Neuronal stem cell (in vitro differentiated cells): Measurements from ENCODE around the gene DAB2.

Source experiments
- DNase-seq: peaks from one replicate; pipeline ENCODE4 v3.0.0-alpha.2; 2013; ENCODE audit warnings: low spot score
- H2AFZ ChIP-seq: one replicate; pipeline ENCODE4 v1.6.1; 2013; ENCODE audit warnings: mild to moderate bottlenecking, low read length, inconsistent platforms
- H2AK5ac ChIP-seq: 2 replicates; pipeline ENCODE4 v1.6.1; 2013; ENCODE audit warnings: low read depth, mild to moderate bottlenecking, inconsistent platforms, low read length, moderate library complexity, mixed read lengths
- H2BK120ac ChIP-seq: 2 replicates; pipeline ENCODE4 v1.6.1; 2013; ENCODE audit warnings: low read depth, mild to moderate bottlenecking, inconsistent platforms, low read length, moderate library complexity, mixed read lengths
- H2BK12ac ChIP-seq: one replicate; pipeline ENCODE4 v1.6.1; 2013; ENCODE audit warnings: low read length, inconsistent platforms
- H2BK15ac ChIP-seq: 2 replicates; pipeline ENCODE4 v1.6.1; 2013; ENCODE audit warnings: mild to moderate bottlenecking, low read length, inconsistent platforms, mixed read lengths
- H2BK5ac ChIP-seq: one replicate; pipeline ENCODE4 v1.6.1; 2013; ENCODE audit warnings: inconsistent platforms, mild to moderate bottlenecking, low read length, moderate library complexity
- H3K14ac ChIP-seq: one replicate; pipeline ENCODE4 v1.6.1; 2013; ENCODE audit warnings: low read length, inconsistent platforms
- H3K18ac ChIP-seq: 2 replicates; pipeline ENCODE4 v1.6.1; 2013; ENCODE audit warnings: low read length, inconsistent platforms
- H3K23ac ChIP-seq: 2 replicates; pipeline ENCODE4 v1.6.1; 2013; ENCODE audit warnings: low read depth, mild to moderate bottlenecking, mixed read lengths, low read length, inconsistent platforms; ENCODE audit not compliant: poor library complexity
- H3K27ac ChIP-seq: replicated peaks from 3 replicates; pipeline ENCODE4 v1.5.1; 2013; ENCODE audit warnings: low read length, inconsistent platforms
- H3K27me3 ChIP-seq, 3 experiments: 2 replicates each; pipeline ENCODE4 v1.6.1; 2013; ENCODE audit warnings: low read length in 3 of 3, mild to moderate bottlenecking in 2 of 3, inconsistent platforms in 1 of 3, low read depth in 1 of 3, mixed read lengths in 1 of 3, moderate library complexity in 1 of 3; ENCODE audit not compliant: control insufficient read depth in 3 of 3, insufficient read depth in 3 of 3
- H3K36me3 ChIP-seq, 2 donors: replicated peaks in 1 of 2; 2 replicates each; pipeline ENCODE4 v1.6.1; 2013; ENCODE audit warnings: low read length in 2 of 2; ENCODE audit not compliant: control insufficient read depth in 2 of 2, insufficient read depth in 2 of 2
- H3K4ac ChIP-seq: 2 replicates; pipeline ENCODE4 v1.6.1; 2013; ENCODE audit warnings: inconsistent platforms, mild to moderate bottlenecking, low read length, moderate library complexity
- H3K4me1 ChIP-seq, 2 donors: 1 replicate in 1 of 2; 2 replicates in 1 of 2; pipeline ENCODE4 v1.6.1; 2013; ENCODE audit warnings: low read length in 2 of 2, low read depth in 1 of 2; ENCODE audit not compliant: control insufficient read depth in 2 of 2, insufficient read depth in 1 of 2
- H3K4me2 ChIP-seq: one replicate; pipeline ENCODE4 v1.6.1; 2013; ENCODE audit warnings: mild to moderate bottlenecking, low read length, inconsistent platforms; ENCODE audit not compliant: insufficient read depth, poor library complexity, severe bottlenecking
- H3K4me3 ChIP-seq, 2 donors: 2 replicates each; pipeline ENCODE4 v1.5.1; 2013; ENCODE audit warnings: low read length in 2 of 2, mild to moderate bottlenecking in 2 of 2, inconsistent platforms in 1 of 2, moderate library complexity in 1 of 2
- H3K79me1 ChIP-seq: one replicate; pipeline ENCODE4 v1.6.1; 2013; ENCODE audit warnings: low read depth, mild to moderate bottlenecking, inconsistent platforms, low read length, moderate library complexity
- H3K9ac ChIP-seq: one replicate; pipeline ENCODE4 v1.6.1; 2013; ENCODE audit warnings: mild to moderate bottlenecking, low read depth, low read length, inconsistent platforms; ENCODE audit not compliant: poor library complexity
- H3K9me3 ChIP-seq, 2 donors: replicated peaks in 1 of 2; 2 replicates each; pipeline versions ENCODE3 to v1.6.1; 2013; ENCODE audit warnings: low read length in 2 of 2, mild to moderate bottlenecking in 2 of 2, inconsistent platforms in 1 of 2, low read depth in 1 of 2, mixed read lengths in 1 of 2, moderate library complexity in 1 of 2; ENCODE audit not compliant: control insufficient read depth in 2 of 2, insufficient read depth in 1 of 2
- H4K8ac ChIP-seq: one replicate; pipeline ENCODE4 v1.6.1; 2013; ENCODE audit warnings: low read depth, mild to moderate bottlenecking, inconsistent platforms, low read length, moderate library complexity
- H4K91ac ChIP-seq: one replicate; pipeline ENCODE4 v1.6.1; 2013; ENCODE audit warnings: low read length, low read depth, mild to moderate bottlenecking, inconsistent platforms; ENCODE audit not compliant: poor library complexity
- WGBS, 2 donors: extraction: QIAGEN DNeasy Blood & Tissue Kit; methylation state at CpG; one replicate each; pipeline ENCODE4 v1.1.7; 2013; ENCODE audit warnings: missing lambda C conversion rate in 2 of 2, mixed read lengths in 1 of 2; ENCODE audit not compliant: insufficient read length in 2 of 2, insufficient replicate concordance in 1 of 2; ENCODE audit errors: extremely low coverage in 2 of 2; 5-methylcytosine and 5-hydroxymethylcytosine counted together

Gene DAB2

DNA sequence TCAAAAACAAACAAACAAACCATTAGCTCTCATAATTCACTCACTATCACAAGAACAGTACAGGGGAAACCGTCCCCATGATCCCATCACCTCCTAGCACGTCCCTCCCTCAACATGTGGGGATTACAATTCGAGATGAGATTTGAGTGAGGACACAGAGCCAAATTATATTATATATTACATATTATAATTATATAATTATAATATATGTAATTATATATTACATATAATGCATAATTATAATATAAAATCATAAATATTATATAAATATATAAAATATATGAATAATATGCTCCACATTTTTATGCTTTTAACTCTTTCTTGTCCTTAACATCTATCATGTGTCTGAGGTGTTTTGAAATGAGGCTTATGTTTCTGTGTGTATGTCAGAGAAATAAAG, 57.1 kb downstream of the DAB2 start:
- no peak overlapping the region for H2BK120ac ChIP-seq
- DNase-seq = no peak

DNA sequence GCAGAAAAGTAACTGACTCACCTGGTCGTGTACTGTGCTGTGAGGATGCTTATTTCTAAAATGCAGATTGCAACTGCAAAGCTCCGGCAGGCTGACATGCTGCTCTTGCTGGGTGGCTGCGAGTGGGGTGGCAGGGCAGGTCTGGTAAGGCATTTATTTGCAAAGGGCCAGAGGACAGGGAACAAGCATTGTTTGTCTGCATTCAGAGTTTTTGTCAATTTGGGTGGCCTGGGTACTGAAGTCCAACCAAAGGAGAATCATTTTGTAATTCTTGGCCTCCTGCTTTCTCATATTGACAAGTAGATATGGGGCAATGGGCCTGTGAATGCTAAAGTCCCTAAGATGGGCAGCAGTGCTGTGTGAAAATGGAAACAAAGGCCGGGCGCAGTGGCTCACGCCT, 60.4 kb downstream of the DAB2 start, which contains the start of gene C9:
Gene C9, minus strand, starts transcription at position 129 of the 400 bp plus-strand sequence. Its CDS starts 31 bp downstream, at position 98.
- Histone ChIP-seq H4K91ac (no peak within 1 kb of the TSS), H3K9me3 (no peaks in the 10 kb centered on the region), H2BK12ac (no peak within 1 kb of the TSS), H3K4me1 (no peaks in the 10 kb centered on the region), H3K4me2 (no peak within 1 kb of the TSS), H3K9ac (no peak within 1 kb of the TSS), H3K27me3 (no peaks in the 10 kb centered on the region), H3K4me3 (no peak within 1 kb of the TSS), H2AK5ac (no peak within 1 kb of the TSS), H3K27ac (no peak within 1 kb of the TSS), H3K36me3 (no peaks in the 10 kb centered on the region), H4K8ac (no peak within 1 kb of the TSS), H3K18ac (no peak within 1 kb of the TSS), H3K23ac (no peak within 1 kb of the TSS), H2AFZ (no peak within 1 kb of the TSS), H3K4ac (no peak within 1 kb of the TSS), H3K79me1 (no peaks in the 10 kb centered on the region), H2BK15ac (no peak within 1 kb of the TSS), H2BK5ac (no peak within 1 kb of the TSS), H3K14ac (no peak within 1 kb of the TSS), H2BK120ac (no peak within 1 kb of the TSS)
- WGBS, 2 donors = no CpG with 5 or more reads among the region's 6 CpGs
- no peak for DNase-seq

More for the DNA sequence above, 57.1 kb downstream of the DAB2 start:
- no peak overlapping the region for H3K27ac ChIP-seq
- H3K4me3 ChIP-seq = no peak overlapping the region
- no peak overlapping the region for H3K14ac ChIP-seq
- no peaks in the 10 kb centered on the region for H3K9me3 ChIP-seq
- no peak overlapping the region for H2BK15ac ChIP-seq
- no peak overlapping the region for H2BK5ac ChIP-seq
- no peak overlapping the region for H3K4me2 ChIP-seq
- no peak overlapping the region for H2AK5ac ChIP-seq
- H3K18ac ChIP-seq = no peak overlapping the region
- no peak overlapping the region for H3K9ac ChIP-seq
- H3K79me1 ChIP-seq = no peaks in the 10 kb centered on the region
- H3K4me1 ChIP-seq = no peaks in the 10 kb centered on the region
- no peaks in the 10 kb centered on the region for H3K36me3 ChIP-seq
- no CpG with 5 or more reads among the region's 3 CpGs for WGBS, 2 donors
- H2AFZ ChIP-seq = no peak overlapping the region
- no peak overlapping the region for H3K23ac ChIP-seq
- no peaks in the 10 kb centered on the region for H3K27me3 ChIP-seq
- no peak overlapping the region for H3K4ac ChIP-seq
- H2BK12ac ChIP-seq = no peak overlapping the region
- H4K8ac ChIP-seq = no peak overlapping the region
- no peak overlapping the region for H4K91ac ChIP-seq

DNA sequence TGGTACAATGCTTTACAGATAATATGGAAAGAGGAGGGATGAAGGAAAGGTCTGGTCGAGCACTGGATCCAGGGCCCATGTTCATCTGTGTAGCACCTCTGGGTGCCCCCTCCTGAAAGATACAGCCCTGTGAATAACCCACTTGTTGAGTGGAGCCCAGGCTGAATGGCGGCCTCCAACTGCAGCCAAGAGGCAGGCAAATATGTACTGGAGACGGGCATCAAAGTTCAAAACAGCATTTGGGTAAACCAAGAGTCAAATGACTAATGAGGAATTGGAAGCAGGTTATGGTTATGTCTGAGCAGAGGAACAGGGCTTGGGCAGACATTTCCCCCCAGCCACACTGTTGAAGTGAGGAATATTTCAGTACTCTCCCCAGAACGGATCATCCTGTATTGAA, 61.6 kb downstream of the DAB2 start:
- Histone ChIP-seq H3K4me2 (no peak overlapping the region), H3K4me3 (no peak overlapping the region), H3K4me1 (no peaks in the 10 kb centered on the region), H3K9ac (no peak overlapping the region), H3K18ac (no peak overlapping the region), H3K14ac (no peak overlapping the region), H3K27ac (no peak overlapping the region), H3K27me3 (no peaks in the 10 kb centered on the region), H2BK12ac (no peak overlapping the region), H2BK15ac (no peak overlapping the region), H2BK5ac (no peak overlapping the region), H3K23ac (no peak overlapping the region), H3K4ac (no peak overlapping the region), H4K91ac (no peak overlapping the region), H4K8ac (no peak overlapping the region), H2AK5ac (no peak overlapping the region), H3K79me1 (no peaks in the 10 kb centered on the region), H2BK120ac (no peak overlapping the region), H3K9me3 (no peaks in the 10 kb centered on the region), H3K36me3 (no peaks in the 10 kb centered on the region), H2AFZ (no peak overlapping the region)
- DNase-seq = no peak
- WGBS, 2 donors = no CpG with 5 or more reads among the region's 4 CpGs

DNA sequence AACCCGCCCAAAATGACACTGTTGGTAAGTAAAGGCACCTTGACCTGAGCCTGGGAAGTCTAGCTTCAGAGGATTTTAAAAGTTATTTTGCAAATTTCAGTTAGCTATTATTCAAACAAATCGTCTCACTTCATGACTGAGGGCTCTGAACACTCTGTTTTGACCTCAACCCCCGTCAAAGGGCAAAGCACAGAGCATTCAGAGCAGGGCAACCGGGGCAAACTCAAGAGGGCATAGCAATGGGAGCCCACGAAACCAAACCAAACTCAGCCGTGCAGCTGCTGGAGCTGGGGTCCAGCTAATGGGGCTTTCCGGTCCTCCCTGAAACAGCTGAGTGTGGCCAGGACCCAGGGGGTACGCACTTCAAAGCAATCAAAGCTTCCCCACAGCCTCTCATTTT, 62.1 kb downstream of the DAB2 start:
- Histone ChIP-seq H3K4ac (no peak overlapping the region), H4K8ac (no peak overlapping the region), H2BK120ac (no peak overlapping the region), H3K18ac (no peak overlapping the region), H3K27me3 (no peaks in the 10 kb centered on the region), H2BK12ac (no peak overlapping the region), H3K27ac (no peak overlapping the region), H3K79me1 (no peaks in the 10 kb centered on the region), H2BK15ac (no peak overlapping the region), H3K9me3 (no peaks in the 10 kb centered on the region), H3K23ac (no peak overlapping the region), H3K4me1 (no peaks in the 10 kb centered on the region), H3K4me3 (no peak overlapping the region), H3K4me2 (no peak overlapping the region), H2AK5ac (no peak overlapping the region), H4K91ac (no peak overlapping the region), H2BK5ac (no peak overlapping the region), H3K9ac (no peak overlapping the region), H3K36me3 (no peaks in the 10 kb centered on the region), H2AFZ (no peak overlapping the region), H3K14ac (no peak overlapping the region)
- DNase-seq = no peak
- WGBS, 2 donors = no CpG with 5 or more reads among the region's 8 CpGs
